ENCODE measurements around the gene ABCC4. TPM values are rescaled to one million over a fixed set of nuclear protein-coding genes. Genes with fewer than 3 reads are reported as not detected.

The ABCC4 gene
- total RNA-seq, 1 donor from 2014 or later = 21.8 TPM

DNA sequence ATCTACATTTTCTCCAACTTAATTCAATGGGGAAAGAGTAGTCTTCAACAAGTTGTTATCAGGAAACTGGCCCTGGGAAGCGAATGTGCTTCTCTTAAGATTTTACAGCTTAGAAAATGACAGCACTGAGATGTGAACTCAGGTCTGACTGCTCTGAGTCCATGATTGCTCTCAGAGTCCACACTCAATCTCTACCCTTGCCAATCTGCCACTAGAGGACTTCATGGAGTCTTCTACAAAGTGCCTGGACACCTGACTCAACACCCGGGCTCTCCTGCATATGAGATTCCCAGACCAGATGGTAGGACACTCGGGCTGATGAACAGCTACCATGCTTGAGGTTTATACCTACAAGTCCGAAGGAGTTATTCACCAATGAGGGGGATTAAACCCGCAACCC lies 74.8 kb downstream of the ABCC4 start:
- H3K4me3 Mint-ChIP-seq = no peak overlapping the region
- TF ChIP-seq, protein P1, sequence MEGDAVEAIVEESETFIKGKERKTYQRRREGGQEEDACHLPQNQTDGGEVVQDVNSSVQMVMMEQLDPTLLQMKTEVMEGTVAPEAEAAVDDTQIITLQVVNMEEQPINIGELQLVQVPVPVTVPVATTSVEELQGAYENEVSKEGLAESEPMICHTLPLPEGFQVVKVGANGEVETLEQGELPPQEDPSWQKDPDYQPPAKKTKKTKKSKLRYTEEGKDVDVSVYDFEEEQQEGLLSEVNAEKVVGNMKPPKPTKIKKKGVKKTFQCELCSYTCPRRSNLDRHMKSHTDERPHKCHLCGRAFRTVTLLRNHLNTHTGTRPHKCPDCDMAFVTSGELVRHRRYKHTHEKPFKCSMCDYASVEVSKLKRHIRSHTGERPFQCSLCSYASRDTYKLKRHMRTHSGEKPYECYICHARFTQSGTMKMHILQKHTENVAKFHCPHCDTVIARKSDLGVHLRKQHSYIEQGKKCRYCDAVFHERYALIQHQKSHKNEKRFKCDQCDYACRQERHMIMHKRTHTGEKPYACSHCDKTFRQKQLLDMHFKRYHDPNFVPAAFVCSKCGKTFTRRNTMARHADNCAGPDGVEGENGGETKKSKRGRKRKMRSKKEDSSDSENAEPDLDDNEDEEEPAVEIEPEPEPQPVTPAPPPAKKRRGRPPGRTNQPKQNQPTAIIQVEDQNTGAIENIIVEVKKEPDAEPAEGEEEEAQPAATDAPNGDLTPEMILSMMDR (conservative IDR thresholded peaks at IDR 0.05) = no peak
- H3K27ac Mint-ChIP-seq (ENCODE audit: unreplicated experiment) = no peak overlapping the region
- no peaks in the 10 kb centered on the region for H3K27me3 Mint-ChIP-seq (ENCODE audit: low read depth)
- no peaks in the 10 kb centered on the region for H3K36me3 Mint-ChIP-seq (ENCODE audit: low read depth)
- DNase-seq (ENCODE audit: low read depth, low spot score) = no peak
- H3K4me1 Mint-ChIP-seq = no peaks in the 10 kb centered on the region
- no peaks in the 10 kb centered on the region for H3K9me3 Mint-ChIP-seq

DNA sequence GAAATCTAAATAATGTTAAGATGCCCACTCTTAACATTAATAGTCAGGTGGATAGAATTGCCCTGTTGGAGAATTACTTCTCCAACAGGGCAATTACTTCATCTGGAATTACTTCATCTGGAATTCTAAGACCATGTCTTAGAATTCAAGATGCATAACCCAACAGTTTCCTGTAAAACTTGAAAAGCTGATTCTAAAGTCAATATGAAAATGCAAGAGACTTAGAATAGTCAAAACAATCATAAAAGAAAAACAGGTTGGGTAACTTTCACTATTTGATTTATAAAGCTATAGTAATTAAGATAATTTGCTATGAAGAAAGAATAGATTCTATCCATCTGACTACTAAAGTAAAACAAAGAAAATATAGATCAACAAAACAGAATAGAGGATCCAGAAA lies 75.2 kb downstream of the ABCC4 start:
- H3K4me1 Mint-ChIP-seq = no peaks in the 10 kb centered on the region
- TF ChIP-seq, protein P1 (conservative IDR thresholded peaks at IDR 0.05) = no peak
- no peak for DNase-seq (ENCODE audit: low read depth, low spot score)
- no peak overlapping the region for H3K4me3 Mint-ChIP-seq
- no peak overlapping the region for H3K27ac Mint-ChIP-seq (ENCODE audit: unreplicated experiment)
- H3K9me3 Mint-ChIP-seq = no peaks in the 10 kb centered on the region
- no peaks in the 10 kb centered on the region for H3K27me3 Mint-ChIP-seq (ENCODE audit: low read depth)
- H3K36me3 Mint-ChIP-seq (ENCODE audit: low read depth) = no peaks in the 10 kb centered on the region

DNA sequence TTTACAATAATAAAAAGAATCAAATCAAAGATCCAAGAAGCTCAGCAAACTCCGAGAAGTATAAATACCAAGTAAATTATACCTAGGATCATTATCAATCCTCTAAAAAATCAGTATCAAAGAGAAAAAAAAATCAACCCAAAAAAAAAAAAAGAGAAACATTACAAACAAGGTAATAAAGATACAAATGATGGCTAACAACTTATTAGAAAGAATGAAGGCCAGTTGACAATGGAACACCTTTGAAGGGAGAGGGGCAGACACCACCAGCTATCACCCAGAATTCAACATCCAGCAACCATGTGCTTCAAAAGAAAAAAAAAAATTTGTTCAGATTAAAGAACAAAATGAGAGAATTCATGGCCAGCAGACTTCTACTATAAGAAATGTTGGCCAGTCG lies 77.2 kb downstream of the ABCC4 start:
- peaks cover 2% of the 10 kb centered on the region for H3K36me3 Mint-ChIP-seq (ENCODE audit: low read depth)
- TF ChIP-seq, protein P1 (conservative IDR thresholded peaks at IDR 0.05) = no peak
- no peak for DNase-seq (ENCODE audit: low read depth, low spot score)
- no peak overlapping the region for H3K4me3 Mint-ChIP-seq
- H3K9me3 Mint-ChIP-seq = no peaks in the 10 kb centered on the region
- no peak overlapping the region for H3K27ac Mint-ChIP-seq (ENCODE audit: unreplicated experiment)
- H3K4me1 Mint-ChIP-seq = no peaks in the 10 kb centered on the region
- no peaks in the 10 kb centered on the region for H3K27me3 Mint-ChIP-seq (ENCODE audit: low read depth)

DNA sequence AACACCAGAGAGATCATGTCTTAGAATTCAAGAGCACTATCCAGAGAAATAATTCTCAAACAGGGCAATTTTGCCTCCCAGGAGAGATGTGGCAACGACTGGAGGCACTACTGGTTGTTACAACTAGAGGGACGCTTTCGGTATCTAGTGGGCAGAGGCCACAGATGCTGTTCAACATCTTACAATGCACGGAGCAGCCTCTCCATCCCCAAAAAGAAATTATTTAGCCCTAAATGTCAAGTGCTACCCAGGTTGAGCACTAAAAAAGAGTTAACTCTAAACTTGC lies 78.6 kb downstream of the ABCC4 start:
- H3K27me3 Mint-ChIP-seq (ENCODE audit: low read depth) = no peaks in the 10 kb centered on the region
- H3K4me1 Mint-ChIP-seq = no peaks in the 10 kb centered on the region
- no peak for DNase-seq (ENCODE audit: low read depth, low spot score)
- H3K9me3 Mint-ChIP-seq = no peaks in the 10 kb centered on the region
- no peak overlapping the region for H3K4me3 Mint-ChIP-seq
- H3K36me3 Mint-ChIP-seq (ENCODE audit: low read depth) = peaks cover 3% of the 10 kb centered on the region
- H3K27ac Mint-ChIP-seq (ENCODE audit: unreplicated experiment) = no peak overlapping the region
- TF ChIP-seq, protein P1 (conservative IDR thresholded peaks at IDR 0.05) = no peak

DNA sequence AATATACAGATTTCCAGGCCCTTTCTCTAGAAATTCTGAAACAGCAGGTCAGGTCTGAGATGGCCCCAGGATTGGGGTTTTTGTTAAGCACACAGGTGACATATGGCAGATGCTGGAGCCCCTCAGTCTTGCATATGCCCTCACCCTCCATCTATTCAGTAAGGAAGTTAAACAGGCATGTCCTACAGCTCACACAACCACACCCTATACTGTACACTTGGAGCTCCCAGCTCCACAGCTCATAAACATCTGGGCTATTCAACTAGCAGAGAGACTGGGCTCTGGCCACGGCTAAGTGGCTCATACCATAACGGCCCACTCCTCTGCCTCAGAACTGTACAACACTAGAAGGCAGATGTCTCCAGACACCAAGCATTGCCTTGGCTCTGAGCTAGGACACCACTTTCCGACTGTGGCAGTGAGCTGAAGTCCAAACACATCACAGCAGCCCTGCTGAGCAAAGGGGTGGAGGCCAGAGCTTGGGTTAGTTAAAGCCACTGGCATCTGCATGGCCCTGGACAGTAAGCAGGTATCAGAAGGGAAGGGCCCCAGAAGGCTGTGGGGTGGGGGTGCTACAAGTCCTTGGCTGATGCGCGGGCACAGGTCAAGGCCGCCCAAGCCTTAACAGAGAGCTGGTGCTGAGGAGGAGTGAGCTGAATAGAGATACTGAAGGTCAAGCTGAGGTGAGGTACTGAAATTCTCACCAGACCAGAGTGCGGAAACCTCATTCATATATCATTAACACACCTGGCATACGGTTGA lies 79.1 kb downstream of the ABCC4 start:
- Mint-ChIP-seq H3K36me3 (ENCODE audit: low read depth) (peaks cover 3% of the 10 kb centered on the region), H3K27ac (ENCODE audit: unreplicated experiment) (no peak overlapping the region), H3K4me1 (no peaks in the 10 kb centered on the region), H3K9me3 (no peaks in the 10 kb centered on the region), H3K4me3 (no peak overlapping the region), H3K27me3 (ENCODE audit: low read depth) (no peaks in the 10 kb centered on the region)
- TF ChIP-seq, protein P1 (conservative IDR thresholded peaks at IDR 0.05) = no peak
- DNase-seq (ENCODE audit: low read depth, low spot score) = no peak
